HG03103 (cell line): ENCODE measurements around the gene DOK6.

Experiments used
- ATAC-seq: cut with Tn5 transposase; IDR thresholded peaks from one replicate; pipeline ENCODE4 v1.9.1; 2021; ENCODE audit warnings: low read depth; ENCODE audit not compliant: unreplicated experiment

The DOK6 gene

DNA sequence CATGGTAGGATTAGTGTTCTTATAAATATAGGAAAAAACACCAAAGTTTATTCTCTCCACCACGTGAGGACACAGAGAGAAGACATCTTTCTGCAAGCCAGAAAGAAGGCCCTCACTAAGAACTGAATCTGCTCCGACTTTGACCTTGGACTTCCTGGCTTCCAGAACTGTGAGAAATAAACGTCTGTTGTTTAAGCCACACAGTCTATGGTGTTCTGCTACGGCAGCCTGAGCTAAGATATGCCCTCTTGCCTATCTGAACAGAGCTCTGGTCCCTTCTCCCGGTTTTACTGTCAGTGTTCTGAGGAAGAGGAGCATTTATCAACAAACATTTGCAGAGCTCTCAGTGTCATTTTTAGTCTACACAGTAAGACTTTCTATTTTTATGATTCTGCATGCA, 131.3 kb downstream of the DOK6 start:
- no peak for ATAC-seq

DNA sequence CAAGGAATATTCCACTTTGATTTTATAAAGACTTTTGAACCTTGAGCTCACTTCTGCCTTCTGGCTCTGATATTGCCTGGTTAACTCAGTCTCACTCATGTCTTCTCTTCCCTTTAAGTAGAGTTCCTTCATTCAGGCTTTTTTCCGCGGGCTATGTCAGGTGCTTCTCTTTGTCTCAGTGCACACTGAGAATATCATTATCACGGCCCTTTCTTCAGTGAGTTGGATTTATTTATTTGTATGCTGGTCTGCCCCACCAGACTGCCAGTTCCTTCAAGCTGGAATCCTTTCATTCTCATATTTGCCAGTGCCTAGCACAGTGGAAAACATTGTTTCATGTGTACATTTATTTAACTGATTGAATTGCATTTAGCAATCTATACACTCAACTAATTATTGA, 136.5 kb downstream of the DOK6 start:
- no peak for ATAC-seq

- ATAC-seq: no peak
Measured at GRCh38 chr18:69538849-69539248, 138.2 kb downstream of the DOK6 start.

DNA sequence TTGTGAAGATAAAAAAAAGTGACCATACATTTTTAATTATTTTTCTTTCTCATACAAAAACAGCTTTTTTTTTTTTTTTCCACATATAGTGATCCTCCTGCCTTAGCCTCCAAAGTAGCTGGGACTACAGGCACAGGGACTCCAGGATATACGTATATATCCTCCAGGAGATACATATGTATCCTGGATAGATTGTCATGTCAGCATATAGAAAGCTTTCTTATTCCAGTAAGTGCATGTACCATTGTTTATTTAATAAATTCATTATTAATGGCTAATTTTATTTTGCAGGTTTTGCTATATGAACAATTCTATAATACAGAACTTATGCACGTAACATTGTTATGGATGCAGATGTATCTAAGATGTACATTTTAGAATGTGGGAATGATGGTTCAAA, 138.7 kb downstream of the DOK6 start:
- ATAC-seq: no peak

- no peak for ATAC-seq
Measured at GRCh38 chr18:69556228-69556627, 155.5 kb downstream of the DOK6 start.

DNA sequence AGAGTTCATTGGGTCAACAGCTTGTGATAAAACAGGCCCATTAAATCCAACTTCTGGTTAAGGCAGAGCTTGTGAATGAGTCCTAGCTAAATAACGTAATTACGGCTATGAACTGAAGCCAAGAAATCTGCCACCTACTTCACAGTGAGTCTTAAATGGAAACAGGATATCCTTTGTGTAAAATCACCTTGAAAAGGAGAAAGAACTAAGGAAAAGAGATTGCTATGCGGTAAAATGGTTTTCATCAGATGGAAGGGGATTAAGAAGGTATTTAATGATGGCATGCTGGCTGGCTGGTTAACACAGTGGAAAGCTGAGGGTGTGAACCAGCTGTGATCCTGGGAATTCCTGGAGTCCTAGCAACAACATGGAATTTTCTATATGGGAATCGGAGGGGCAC, 156.6 kb downstream of the DOK6 start:
- no peak for ATAC-seq

- no peak for ATAC-seq
Measured at GRCh38 chr18:69558052-69558451, 157.4 kb downstream of the DOK6 start.

GRCh38 chr18:69559604-69560003, 158.9 kb downstream of the DOK6 start:
- ATAC-seq: no peak

DNA sequence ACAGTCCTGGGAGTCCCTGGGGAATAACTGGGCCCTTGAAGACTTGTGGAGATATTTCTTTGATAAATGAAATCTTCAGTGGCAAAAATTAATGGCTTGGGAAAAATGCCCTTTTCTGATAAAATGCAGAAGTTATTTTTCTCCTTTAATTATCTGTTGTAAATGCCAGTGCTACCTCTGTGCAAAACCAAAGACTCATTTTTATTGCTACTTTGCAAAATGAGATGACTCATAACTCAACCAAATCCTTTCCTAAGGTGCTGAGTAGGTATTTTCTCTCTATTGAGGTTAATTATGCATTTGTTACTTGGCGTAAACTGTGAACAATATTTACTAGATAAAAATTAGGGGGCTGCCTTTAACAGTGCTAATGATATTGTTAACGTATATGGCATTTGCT, 163.9 kb downstream of the DOK6 start:
- no peak for ATAC-seq

GRCh38 chr18:69567813-69568488, 167.3 kb downstream of the DOK6 start:
- ATAC-seq: no peak

DNA sequence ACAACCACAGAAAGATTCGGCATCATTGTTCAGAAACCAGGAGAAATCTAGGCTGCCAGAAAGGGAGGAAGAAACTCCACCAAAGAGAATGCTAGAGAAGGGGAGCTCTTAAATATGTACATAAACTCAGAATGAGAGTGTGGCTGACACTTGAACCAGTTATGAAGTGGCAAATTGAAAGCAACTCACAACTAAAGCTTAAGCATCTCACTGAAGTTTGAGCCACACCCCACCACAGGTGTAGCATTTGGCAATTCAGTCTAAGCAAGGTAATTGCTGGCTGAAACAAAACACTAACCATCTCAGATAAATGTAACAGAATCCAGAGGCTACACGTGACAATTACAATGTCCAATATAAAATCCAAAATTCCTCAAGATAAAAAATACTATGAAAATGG, 168.4 kb downstream of the DOK6 start:
- no peak for ATAC-seq

DNA sequence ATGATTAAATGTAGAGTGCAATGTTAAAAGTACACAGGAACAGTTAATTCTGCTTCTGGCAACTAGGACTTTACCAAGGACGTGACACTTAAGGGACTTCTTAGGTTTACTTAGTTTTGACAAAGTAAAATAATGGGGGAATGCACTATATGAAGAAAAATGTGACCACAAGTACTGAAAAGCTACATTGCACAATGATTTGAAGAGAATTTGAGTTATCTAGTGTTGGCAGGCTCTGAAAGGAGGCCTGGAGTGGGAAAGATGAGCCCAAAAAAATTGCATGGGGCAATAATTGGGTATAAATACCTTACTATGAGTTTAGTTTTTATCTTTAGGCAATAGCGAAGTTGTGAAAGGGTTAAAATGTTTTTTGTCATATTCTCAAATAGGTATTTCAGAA, 173.7 kb downstream of the DOK6 start:
- ATAC-seq: no peak

DNA sequence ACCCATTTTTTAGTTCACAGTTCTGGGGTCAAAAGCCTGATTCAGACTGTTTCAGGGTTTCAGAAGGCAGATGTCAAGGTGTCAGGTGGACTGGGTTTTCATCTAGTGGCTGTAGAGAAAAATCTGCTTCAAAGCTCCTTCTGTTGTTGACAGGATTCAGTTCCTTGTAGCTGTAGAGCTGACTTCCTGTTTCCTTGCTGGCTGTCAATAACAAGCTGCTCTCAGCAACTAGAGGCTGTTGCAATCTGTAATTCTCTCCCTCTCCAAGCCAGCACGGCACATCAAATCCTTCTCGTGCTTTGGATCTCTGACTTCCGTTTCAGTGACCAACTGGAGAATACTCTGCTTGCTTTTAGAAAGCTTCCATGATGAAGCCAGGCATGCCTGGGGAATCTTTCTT, 179.4 kb downstream of the DOK6 start:
- peak; percentile 85 for ATAC-seq

DNA sequence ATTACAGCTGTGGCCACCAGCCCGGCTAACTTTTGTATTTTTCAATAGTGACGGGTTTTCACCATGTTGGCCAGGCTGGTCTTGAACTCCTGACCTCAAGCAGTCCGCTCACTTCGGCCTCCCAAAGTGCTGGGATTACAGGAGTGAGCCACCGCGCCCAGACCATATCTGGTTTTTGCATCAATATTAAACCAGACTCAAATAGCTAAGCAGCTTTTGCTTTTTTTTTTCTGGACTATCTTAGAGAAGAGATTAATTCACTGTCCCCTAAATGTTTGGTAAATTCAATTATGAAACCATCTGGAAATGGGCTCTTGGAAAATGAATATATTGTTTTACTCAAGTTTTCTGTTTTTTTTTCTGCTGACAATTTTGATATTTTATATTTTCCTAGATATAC, 183.7 kb downstream of the DOK6 start:
- no peak for ATAC-seq

DNA sequence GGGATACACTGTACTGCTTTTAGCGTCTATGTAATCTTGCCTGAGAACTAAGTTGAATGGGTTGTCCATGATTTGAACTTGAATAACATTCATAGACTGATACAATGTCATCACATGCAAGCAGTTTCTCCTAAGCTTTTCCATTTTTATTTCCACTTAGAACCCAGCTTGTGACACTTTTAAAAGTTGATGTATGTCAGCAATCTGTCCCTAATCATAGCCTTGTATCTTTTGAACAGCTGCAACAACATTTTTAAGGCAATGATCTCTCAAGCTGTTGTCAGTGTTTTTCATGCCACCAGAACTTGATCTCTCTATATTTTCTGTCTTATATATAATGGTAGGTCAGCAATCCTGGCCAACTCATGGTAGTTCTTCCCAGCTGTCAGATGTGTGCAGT, 185.0 kb downstream of the DOK6 start:
- no peak for ATAC-seq

- no peak for ATAC-seq
Measured at GRCh38 chr18:69586537-69586936, 185.8 kb downstream of the DOK6 start.

DNA sequence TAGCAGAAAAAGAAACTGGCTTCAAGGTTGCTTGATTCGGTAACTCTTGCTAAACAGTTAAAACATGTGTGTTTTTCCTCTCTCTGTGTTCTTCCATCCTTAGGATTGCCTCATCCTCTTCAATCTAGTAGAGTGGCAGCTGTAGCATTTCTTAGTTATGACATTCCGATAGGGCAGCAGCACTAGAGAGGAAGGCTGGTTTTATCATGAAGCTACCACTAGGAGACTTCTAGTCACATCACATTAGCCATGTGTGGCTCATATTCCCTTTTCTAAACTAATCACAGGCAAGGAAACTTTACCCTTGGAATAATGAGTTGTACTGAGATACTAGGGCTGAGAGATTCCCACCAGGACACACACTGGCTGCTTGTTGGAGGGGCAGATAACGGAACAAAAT, 187.6 kb downstream of the DOK6 start:
- no peak for ATAC-seq

GRCh38 chr18:69590150-69590549, 189.5 kb downstream of the DOK6 start:
- ATAC-seq: no peak

DNA sequence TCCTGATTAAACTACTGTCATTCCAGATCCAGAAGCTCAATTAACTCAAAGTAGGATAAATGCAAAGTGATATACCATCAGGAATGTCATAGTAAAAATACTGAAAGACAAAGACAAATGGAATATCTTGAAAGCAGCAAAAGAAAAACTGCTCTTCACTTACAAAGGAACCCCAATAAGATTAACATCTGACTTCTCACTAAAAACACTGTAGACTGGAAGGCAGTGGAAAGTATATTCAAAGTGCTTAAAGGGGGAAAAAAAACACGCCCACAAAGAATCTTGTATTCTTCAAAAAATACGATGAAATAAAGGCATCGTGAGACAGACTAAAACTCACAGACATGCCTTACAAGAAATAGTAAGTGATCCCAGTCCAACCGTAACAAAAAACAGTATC, 195.7 kb downstream of the DOK6 start:
- ATAC-seq: no peak

- no peak for ATAC-seq
Measured at GRCh38 chr18:69597561-69597960, 196.9 kb downstream of the DOK6 start.

DNA sequence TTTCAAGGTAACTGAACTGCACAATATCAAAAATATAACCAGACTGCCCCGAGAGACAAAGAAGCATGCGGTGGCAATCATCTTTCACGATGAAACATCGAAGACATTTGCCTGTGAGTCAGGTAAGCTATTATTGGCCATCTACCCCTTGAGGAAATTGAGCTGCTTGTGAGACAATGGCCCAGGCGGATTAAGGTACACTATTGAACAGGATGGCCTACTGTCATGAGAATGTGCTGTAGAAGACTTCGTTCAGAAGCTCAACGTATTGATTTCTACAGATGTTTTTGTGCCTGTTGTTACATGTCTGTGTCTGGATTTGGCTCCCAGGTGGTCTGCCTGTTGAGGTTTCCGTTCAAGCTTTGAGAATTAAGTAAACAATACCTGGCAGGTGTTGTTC, 198.7 kb downstream of the DOK6 start:
- ATAC-seq: no peak

GRCh38 chr18:69612242-69612641, 211.6 kb downstream of the DOK6 start:
- no peak for ATAC-seq

- ATAC-seq: no peak
Measured at GRCh38 chr18:69616114-69616513, 215.4 kb downstream of the DOK6 start.
